Measurements from ENCODE around the gene MYH14.

DNA sequence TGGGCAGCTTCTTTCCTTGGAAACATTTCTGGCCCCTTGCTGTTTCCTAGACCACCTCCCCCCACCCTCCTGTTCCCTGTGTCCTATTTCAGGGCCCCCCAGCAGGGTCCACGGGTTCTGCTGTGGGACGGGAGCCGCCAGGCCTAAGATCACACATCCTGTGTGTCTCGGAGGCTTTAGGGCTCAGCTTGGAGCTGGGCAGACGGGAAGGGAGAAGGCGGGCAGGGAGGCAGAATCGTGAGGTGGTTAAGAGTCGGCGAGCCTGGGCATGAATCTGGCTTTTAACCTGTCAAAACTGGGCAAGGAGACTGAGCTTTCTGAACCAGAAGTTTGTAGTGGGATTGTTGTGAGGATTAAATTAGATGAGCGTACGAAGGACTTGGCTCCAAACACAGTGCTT lies 120.9 kb downstream of the MYH14 start:
- TF ChIP-seq, protein P1, sequence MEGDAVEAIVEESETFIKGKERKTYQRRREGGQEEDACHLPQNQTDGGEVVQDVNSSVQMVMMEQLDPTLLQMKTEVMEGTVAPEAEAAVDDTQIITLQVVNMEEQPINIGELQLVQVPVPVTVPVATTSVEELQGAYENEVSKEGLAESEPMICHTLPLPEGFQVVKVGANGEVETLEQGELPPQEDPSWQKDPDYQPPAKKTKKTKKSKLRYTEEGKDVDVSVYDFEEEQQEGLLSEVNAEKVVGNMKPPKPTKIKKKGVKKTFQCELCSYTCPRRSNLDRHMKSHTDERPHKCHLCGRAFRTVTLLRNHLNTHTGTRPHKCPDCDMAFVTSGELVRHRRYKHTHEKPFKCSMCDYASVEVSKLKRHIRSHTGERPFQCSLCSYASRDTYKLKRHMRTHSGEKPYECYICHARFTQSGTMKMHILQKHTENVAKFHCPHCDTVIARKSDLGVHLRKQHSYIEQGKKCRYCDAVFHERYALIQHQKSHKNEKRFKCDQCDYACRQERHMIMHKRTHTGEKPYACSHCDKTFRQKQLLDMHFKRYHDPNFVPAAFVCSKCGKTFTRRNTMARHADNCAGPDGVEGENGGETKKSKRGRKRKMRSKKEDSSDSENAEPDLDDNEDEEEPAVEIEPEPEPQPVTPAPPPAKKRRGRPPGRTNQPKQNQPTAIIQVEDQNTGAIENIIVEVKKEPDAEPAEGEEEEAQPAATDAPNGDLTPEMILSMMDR (IDR thresholded peaks at IDR 0.05; ENCODE audit: low read depth, low read length): no peak
- no peak for TF ChIP-seq EZH2phosphoT487 (IDR thresholded peaks at IDR 0.05; ENCODE audit: low read depth)
